Caki2 (cell line): ENCODE measurements around the gene CBFA2T3. TPM values are rescaled to one million over a fixed set of nuclear protein-coding genes. Genes with fewer than 3 reads are reported as not detected.
"Not testable (repeated sequence)": the region's sequence is repeated elsewhere in the genome, so short reads cannot be mapped to it uniquely, and the experiment has no call there.

Experiments used
- DNase-seq: peaks from one replicate; pipeline ENCODE4 v3.0.0-alpha.2; 2015; ENCODE audit warnings: low read depth
- in situ Hi-C: cut with HindIII; loops from 2 replicates; pipeline ENCODE4 v1.10.0; 2016; ENCODE audit warnings: low sequenced_read_pairs, low pct_unique_long_range_greater_than_20kb, mixed read lengths
- total RNA-seq: library from RNA; depleted of rRNA; stranded (reverse); fragments of >200 nt; shearing (Covaris generic); gene quantifications from 2 replicates; pipeline ENCODE4 v1.2.3, GENCODE V29; 2014; ENCODE audit warnings: low replicate concordance

Gene CBFA2T3
- total RNA-seq, 1 experiment from 2014 or later: 0.27 TPM

- no peak for DNase-seq
- in situ Hi-C loops: no loop called here
These were observed 55.4 kb downstream of the CBFA2T3 start for GRCh38 chr16:88921591-88921990.

- in situ Hi-C loops: no loop called here
- DNase-seq: peak; percentile 46
These were observed 56.1 kb downstream of the CBFA2T3 start for GRCh38 chr16:88920618-88921590.

- in situ Hi-C loops: no loop called here
These were observed 57.1 kb downstream of the CBFA2T3 start for GRCh38 chr16:88919936-88920335.

GRCh38 chr16:88918896-88919295 lies 58.1 kb downstream of the CBFA2T3 start:
- in situ Hi-C loops, DNase-seq: not testable (repeated sequence)

More at GRCh38 chr16:88919936-88920335, 57.1 kb downstream of the CBFA2T3 start:
- no peak for DNase-seq

GRCh38 chr16:88917915-88918627 lies 58.9 kb downstream of the CBFA2T3 start:
- DNase-seq: no peak
- in situ Hi-C loops: no loop called here

- in situ Hi-C loops: no loop called here
- DNase-seq: no peak
These were observed 59.7 kb downstream of the CBFA2T3 start for GRCh38 chr16:88917146-88917914.

GRCh38 chr16:88915639-88916327 lies 61.2 kb downstream of the CBFA2T3 start:
- in situ Hi-C loops: no loop called here
- DNase-seq: no peak

- DNase-seq: no peak
- in situ Hi-C loops: no loop called here
These were observed 62.1 kb downstream of the CBFA2T3 start for GRCh38 chr16:88914750-88915368.

- in situ Hi-C loops: no loop called here
- DNase-seq: no peak
These were observed 63.1 kb downstream of the CBFA2T3 start for GRCh38 chr16:88913870-88914269.

GRCh38 chr16:88913001-88913612 lies 63.9 kb downstream of the CBFA2T3 start:
- in situ Hi-C loops: no loop called here
- DNase-seq: no peak

GRCh38 chr16:88912556-88912955 lies 64.5 kb downstream of the CBFA2T3 start:
- no peak for DNase-seq
- in situ Hi-C loops: no loop called here

GRCh38 chr16:88911946-88912310 lies 65.1 kb downstream of the CBFA2T3 start:
- no peak for DNase-seq
- in situ Hi-C loops: no loop called here

GRCh38 chr16:88911136-88911945 lies 65.7 kb downstream of the CBFA2T3 start:
- in situ Hi-C loops: no loop called here
- no peak for DNase-seq

- in situ Hi-C loops: no loop called here
These were observed 66.5 kb downstream of the CBFA2T3 start for GRCh38 chr16:88910284-88911135.

GRCh38 chr16:88909431-88910210 lies 67.4 kb downstream of the CBFA2T3 start:
- no peak for DNase-seq
- in situ Hi-C loops: no loop called here

More at GRCh38 chr16:88910284-88911135, 66.5 kb downstream of the CBFA2T3 start:
- DNase-seq: no peak
